ENCODE measurements around the gene SRP72.

GRCh38 chr4:56425518-56425917, 41.9 kb upstream of the SRP72 start:
- no peak for TF ChIP-seq CTCF (IDR thresholded peaks at IDR 0.05)
- TF ChIP-seq POLR2AphosphoS5 (IDR thresholded peaks at IDR 0.05), result no peak
- no peak for TF ChIP-seq POLR2A (IDR thresholded peaks at IDR 0.05; ENCODE audit: low read depth)
